G401.6 (cell line): ENCODE data around the gene PIK3CB.
"Not testable (repeated sequence)": the region's sequence is repeated elsewhere in the genome, so short reads cannot be mapped to it uniquely, and the experiment has no call there.

Experiments used
- FAIRE-seq: peaks from 2 replicates; lab custom pipeline; 2012; peaks lifted over from hg19 to GRCh38; lab: Jason Lieb, UNC

Gene PIK3CB

DNA sequence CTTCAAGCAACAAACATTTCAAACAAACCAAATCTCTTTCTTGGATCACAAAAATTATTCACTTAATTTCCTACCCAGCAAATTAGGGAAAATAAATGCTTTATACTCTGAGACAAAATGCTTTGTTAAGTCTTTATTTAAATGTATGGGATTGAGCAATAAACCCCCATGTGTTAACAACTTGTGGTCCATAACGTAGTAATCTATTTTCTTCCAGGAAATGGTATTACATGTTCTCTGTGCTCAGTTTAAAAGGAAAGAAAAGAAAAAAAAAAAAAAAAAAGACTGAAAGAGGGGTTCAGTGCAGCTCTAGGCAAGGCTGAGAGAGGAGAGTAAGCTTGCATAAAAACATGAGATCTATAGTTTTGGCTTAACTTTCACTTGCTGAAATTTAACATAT lies 102.3 kb downstream of the PIK3CB start:
- no peak for FAIRE-seq

GRCh38 chr3:138726946-138727730 lies 107.6 kb downstream of the PIK3CB start:
- FAIRE-seq: no peak

DNA sequence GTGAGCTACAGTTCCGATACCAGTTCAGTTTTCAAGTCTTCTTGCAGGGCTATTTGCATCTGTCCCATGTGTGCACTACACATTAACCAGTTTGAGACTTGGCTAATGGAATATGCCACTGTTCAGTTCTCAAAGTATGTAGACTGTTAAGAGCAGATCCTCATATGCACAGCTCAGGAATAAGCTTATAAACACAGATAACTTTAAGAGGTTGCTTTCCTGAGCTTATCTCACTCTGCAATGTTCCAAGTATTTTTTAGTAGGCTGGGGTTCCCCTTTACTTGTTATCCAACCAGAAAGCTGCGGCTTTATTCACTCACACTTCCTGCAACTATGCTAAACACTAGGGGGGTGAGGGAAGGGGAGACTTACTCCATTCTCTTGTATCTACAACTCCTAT lies 108.7 kb downstream of the PIK3CB start:
- not testable (repeated sequence) for FAIRE-seq

GRCh38 chr3:138725116-138725515 lies 109.6 kb downstream of the PIK3CB start:
- no peak for FAIRE-seq

- FAIRE-seq: no peak
Observed at GRCh38 chr3:138724443-138724842, 110.3 kb downstream of the PIK3CB start.

DNA sequence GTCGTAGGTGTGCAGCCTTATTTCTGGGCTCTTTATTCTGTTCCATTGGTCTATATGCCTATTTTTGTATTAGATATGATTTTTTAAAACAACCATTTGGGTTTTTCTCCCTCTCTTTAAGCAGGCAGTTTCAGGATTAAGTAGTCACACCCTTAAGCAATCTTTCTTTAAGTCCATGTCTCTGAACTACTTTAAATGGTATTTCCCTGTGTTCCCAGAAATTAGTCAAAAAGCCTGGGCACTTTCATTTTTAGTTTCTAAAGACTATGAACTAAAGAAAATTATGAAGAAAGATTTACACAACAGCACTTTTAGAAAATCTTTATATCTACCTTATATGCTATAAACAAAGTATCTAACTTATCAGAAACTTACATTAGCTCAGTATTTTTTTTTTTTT lies 115.9 kb downstream of the PIK3CB start:
- no peak for FAIRE-seq

GRCh38 chr3:138717348-138717747 lies 117.4 kb downstream of the PIK3CB start:
- FAIRE-seq: no peak

DNA sequence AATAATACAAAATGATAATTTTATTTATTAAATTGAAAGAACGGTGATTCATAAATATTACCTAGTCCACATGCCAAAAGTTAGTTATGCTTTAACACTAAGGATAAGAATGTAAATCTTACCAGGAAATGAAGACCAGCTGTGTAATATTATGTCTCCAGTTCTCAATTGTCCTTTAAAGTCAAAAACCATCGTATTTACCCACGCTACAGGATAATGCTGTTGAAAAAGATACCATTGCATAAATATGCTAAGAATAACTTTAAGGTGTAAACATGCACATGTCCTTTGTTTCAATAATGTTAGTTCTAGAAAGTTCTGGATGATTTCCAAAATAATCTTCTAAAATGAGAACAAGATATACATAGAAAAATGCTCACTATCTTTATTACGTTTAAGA lies 122.6 kb downstream of the PIK3CB start:
- no peak for FAIRE-seq

- FAIRE-seq: no peak
Observed at GRCh38 chr3:138705675-138706074, 129.1 kb downstream of the PIK3CB start.

DNA sequence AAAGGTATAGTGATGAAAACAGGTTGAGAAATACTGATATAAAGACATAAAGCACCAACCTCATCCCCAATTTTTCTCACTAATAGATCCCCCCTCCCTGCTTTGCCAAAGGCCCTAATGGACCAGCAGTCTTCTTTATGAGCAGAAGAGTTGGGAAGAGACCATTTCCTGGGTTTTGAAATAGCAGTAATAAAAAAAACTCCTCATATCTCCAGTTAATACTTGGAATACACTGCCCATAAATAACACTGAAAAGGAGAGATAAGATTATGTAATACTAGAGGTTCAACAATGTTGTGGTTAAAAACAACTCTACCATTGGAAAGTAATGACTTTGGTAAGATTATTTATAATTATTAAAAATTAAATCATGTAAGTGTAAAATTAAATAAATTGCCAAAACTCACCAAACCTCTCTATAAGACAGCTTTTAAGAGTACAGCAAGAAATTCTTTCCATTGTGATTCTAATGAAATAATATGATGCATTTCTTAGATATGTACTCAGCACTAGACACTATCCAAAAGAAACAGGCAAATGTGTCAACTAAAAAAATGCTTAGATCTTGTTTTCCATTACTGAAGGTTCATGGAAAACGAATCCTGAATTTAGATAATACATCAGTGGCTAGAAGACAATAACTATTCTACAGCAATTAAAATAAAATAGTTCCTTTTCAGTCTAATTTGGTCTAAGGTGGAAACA lies 137.9 kb downstream of the PIK3CB start:
- FAIRE-seq: no peak

DNA sequence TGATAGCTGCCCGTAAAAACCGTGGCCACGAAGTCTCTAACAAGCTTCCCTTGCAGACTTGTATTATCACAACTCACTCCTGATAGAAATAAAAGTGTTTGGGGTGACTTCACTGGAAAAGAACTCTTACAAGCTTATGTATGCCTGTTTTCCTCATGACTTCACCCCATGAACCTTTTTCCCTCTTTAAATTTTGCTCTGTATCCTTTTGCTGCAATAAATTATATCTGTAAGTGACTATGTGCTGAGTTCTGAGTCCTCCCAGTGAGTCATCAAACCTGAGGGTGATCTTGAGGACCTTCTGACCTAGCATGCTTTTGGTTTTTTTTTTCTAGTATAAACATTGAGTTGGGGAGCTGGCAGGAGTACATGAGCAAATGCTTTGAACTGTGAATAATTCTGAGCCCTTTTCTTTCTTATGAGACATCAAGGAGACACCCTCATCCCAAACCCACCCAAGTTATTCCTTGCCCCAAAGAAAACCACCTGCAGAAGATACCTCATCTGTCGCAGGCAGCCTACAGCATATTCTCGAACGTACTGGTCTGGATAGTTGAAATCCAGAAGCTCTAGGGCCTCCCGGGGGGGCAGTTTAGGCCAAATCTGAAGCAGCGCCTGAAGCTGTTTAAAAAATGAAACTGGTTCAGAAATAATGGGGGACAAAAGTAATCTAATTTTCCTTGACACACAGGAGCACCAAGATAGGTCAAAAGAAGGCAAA lies 140.3 kb downstream of the PIK3CB start:
- FAIRE-seq: no peak

DNA sequence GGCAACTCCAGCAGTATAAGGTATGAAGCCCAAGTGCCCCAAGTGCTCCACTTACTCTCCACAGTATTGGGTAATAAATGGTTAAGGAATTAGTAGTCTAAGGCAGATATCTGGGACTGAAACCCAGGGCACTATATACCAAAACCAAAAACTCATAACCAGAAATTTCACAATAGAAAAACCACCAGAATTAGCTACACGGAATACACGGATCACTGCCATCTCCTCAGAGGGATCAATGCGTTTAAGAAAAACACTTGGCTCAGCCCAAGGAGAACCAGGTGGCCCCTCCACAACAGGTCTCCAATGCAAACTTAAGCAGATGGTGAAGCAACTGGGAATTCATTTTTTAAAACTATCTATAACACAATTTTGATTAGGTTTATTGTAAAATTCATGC lies 142.6 kb downstream of the PIK3CB start:
- no peak for FAIRE-seq

DNA sequence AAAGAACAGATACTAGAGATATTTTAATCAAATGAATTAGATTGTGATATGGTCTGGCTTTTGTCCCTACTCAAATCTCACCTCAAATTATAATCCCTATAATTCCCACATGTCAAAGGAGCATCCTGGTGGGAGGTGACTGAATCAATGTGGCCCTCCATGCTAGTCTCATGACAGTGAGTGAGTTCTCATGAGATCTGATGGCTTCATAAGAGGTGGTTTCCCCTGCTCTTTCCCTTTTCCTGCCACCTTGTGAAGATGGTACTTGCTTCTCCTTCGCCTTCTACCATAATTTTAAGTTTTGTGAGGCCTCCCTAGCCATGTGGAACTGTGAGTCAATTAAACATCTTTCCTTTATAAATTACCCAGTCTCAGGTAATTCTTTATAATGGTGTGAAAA lies 143.4 kb downstream of the PIK3CB start:
- no peak for FAIRE-seq

DNA sequence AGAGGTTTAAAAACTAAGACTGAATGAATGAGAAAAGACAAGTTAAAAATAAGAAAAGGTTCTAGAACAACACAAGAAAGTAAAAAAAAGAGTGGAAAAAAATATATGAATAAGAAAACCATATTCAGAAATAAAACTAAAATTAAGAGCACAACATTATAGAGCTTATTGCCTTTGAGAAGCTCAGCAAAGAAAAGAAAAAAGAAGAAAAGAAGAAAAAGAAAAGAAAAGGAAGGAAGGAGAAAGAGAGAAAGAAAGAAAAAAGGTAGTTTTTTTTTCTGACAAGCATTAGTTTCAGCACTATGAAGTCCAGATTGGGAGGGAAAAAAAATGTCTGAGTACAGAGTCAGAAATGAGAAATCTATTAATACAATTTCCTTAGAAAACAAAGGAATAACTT lies 144.7 kb downstream of the PIK3CB start:
- FAIRE-seq: peak; percentile 78

DNA sequence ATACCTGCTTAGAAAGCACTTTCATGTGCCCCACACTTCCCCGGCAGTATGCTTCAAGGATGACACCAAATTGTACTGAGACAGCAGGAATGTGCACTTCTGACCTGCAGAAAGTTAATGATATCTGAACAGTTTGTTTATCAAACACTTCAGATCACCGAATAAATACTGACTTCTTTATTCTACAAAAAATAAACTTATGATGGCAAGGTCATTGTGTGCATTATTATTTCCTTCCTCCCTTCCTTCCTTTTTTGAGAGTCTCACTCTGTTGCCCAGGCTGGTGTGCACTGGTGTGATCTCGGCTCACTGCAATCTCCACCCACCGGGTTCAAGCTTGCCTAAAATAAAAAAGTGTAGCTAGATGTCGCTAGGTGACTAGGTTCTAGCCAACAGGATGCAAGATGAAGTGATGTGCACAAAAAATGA lies 145.8 kb downstream of the PIK3CB start:
- FAIRE-seq: no peak

DNA sequence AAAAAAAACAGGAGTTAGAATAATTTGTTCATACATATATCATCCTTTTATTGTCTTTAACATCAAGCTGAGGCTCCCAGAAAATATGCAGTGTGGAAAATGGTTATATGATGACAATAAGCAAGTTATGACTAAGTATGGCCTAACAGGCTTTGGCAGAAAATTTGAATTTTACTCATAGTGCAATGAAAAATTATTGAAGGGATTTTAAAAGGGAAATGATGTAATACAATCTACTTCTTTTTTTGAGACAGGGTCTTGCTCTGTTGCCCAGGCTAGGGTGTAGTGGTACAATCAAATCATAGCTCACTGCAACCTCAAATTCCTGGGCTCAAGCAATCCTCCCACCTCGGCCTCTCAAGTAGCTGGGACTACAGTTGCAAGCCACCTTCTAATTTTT lies 147.5 kb downstream of the PIK3CB start:
- FAIRE-seq: no peak

DNA sequence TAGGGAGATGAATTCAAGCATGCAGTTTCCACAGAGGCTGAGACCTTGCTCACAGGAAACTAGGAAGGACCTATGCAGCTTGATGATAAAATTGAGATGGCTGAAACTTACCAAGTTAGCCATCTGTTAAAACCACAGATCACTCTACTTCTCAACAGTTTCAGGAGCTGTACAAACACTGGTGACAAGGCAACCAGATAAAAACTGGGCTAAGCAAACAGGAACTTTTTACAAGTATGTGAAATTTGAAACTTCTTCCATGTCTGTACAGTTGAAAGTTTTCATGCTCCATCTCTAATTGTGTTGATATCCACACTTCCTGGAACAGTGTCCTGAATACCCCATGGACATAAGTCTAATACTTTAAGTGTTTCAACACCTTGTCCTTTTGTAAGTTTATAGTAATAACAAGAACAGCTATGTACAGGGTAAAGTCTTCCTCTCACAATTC lies 147.9 kb downstream of the PIK3CB start:
- FAIRE-seq: no peak

- no peak for FAIRE-seq
Observed at GRCh38 chr3:138684396-138684795, 150.3 kb downstream of the PIK3CB start.

GRCh38 chr3:138682648-138683047 lies 152.1 kb downstream of the PIK3CB start:
- no peak for FAIRE-seq

DNA sequence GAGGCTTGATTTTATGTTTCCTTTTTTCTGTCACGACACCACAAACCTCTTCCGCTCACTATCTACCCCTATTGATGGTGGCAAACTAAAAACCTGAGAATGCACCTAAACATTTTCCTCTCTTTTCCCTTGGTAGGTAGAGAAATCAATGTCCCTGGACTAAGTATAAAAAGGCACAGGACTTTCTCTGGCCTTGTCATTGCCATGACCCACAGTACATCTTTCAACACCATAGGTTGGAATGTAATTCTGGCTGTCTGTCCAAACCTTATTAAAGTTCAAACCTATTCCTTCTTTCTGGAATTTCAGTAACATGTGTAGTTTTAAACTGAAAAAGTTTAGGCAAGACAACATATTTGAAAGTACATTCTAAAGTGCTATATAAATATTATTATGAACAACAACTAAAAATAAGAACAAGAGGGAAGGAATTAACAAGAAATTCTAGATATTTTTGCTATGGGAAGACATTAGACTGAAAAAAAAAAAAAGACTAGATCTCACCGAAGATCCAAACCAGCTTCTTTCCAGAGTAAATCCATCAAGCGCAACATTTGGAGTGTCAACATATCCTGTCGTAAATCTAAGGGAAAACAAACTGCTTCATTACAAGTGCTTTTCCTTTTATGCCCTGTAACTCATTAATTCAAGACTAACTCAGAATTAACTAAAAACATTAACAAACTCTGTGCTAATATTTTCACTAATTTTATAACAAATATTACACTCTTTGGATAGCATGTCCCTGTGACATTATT lies 153.1 kb downstream of the PIK3CB start:
- FAIRE-seq: no peak

DNA sequence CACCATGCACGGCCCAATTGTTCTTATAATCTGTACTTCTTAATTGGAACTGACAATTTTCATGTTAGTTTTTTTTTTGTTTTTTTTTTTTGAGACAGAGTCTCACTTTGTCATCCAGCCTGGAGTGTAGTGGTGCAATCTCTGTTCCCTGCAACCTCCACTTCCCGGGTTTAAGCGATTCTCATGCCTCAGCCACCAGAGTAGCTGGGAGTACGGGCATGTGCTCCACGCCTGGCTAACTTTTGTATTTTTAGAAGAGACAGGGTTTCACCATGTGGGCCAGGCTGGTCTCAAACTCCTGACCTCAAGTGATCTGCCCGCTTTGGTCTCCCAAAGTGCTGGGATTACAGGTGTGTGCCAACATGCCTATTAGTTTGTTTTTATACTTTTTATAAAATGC lies 153.8 kb downstream of the PIK3CB start:
- FAIRE-seq: not testable (repeated sequence)

- FAIRE-seq: no peak
Observed at GRCh38 chr3:138678874-138679392, 155.8 kb downstream of the PIK3CB start.
